Measurements from ENCODE around the gene CEP192.
"Not testable (repeated sequence)": the region's sequence is repeated elsewhere in the genome, so short reads cannot be mapped to it uniquely, and the experiment has no call there.

Gene CEP192

GRCh38 chr18:13032173-13032572 lies 41.0 kb downstream of the CEP192 start:
- DNase-seq = no peak

DNA sequence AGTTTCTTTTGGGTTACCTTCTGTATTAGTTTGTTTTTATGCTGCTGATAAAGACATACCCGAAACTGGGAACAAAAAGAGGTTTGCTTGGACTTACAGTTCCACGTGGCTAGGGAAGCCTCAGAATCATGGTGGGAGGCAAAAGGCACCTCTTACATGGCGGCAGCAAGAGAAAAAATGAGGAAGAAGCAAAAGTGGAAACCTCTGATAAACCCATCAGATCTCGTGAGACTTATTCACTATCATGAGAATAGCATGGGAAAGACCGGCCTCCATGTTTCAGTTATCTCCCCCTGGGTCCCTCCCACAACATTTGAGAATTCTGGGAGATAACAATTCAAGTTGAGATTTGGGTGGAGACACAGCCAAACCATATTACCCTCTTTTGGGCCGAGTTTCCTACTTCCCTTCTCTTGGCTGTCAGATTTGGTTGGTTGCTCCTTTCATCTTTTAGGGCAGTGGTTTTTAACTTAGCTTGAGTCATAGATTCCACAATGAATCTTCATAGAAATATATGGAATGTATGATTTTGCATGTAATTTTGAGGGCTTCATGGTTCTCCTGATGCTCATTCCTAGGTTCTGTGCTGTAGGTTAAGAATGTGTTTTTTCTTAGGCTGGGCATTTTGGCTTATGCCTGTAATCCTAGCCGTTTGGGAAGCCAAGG lies 44.2 kb downstream of the CEP192 start:
- no peak for DNase-seq

- DNase-seq = no peak
Measured at GRCh38 chr18:13036622-13037320, 45.6 kb downstream of the CEP192 start.

DNA sequence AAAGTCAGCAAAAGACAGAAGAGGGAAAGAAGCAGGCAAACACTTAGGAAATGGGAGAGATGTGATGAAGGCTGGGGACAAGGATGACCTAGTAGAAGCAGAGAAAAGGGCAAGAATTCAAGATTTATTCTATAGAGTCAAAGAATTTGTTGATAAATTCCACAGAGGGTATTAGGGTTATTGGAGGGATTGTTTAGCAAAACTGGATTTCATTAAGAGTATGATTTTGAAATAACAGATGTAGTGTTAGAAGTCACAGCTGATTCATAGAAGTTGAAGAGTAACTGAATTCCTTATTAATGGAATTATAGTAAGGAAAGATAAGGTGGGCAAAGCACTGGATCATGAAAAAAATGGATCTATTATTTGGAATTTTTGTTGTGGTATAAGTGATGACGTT lies 48.6 kb downstream of the CEP192 start:
- no peak for DNase-seq

- no peak for DNase-seq
Measured at GRCh38 chr18:13043066-13043465, 51.9 kb downstream of the CEP192 start.

- no peak for DNase-seq
Measured at GRCh38 chr18:13048061-13048595, 57.0 kb downstream of the CEP192 start.

GRCh38 chr18:13051159-13051558 lies 60.0 kb downstream of the CEP192 start:
- no peak for DNase-seq

DNA sequence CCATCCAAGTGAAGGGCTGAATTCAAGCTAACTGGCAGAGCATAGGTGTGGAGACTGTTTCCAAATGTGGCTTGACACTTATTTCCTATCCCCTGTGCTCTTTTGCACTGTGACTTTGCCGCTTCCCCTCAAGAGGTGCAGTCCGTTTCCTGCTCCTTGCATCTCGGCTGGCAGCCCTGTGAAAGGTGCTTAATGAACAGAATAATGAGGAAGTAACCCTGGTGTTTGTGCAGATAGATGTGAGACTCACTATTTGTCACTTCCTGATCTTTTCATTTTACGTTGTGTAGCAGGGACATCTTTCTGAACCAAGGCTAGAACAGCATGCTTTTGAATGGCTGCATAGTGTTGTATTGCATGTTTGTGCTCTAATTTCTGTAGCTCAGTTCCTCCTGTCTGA lies 60.8 kb downstream of the CEP192 start:
- no peak for DNase-seq

DNA sequence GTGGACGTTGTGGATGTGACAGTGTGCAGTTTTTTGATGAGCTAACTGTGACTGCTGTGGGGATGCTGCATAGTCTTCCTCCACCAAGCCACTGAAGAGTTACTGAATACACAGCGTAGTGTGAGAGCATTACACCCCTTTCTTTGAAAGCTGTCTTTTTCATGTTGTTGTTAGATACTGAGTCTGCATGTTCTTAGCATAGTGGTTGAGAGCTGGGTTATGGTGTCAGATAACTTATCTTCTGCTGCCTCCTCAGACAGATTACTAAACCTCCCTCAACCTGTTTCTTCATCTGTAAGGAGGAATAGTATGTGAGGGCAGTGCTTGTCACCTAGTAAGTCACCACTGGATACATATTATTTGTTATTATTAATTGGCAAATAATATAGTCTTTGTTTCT lies 63.2 kb downstream of the CEP192 start:
- no peak for DNase-seq

GRCh38 chr18:13061630-13062189 lies 70.5 kb downstream of the CEP192 start:
- no peak for DNase-seq

DNA sequence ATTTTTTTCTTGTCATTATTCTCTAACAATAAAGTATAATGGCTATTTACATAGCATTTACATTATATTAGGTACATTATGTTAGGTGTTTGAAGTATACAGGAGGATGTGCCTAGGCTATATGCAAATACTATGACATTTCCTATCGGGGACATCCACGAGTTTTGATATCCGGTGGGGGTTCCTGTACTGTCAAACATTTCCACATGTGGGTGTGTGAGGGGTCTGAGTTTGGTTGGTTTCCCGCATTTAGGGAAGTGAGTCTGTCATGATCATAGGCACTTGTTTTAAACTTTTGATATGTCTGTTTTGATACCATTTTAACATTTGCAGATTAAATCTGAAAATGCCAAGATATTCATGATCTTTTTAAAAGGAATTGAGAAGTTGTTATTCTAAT lies 76.0 kb downstream of the CEP192 start:
- DNase-seq = no peak

DNA sequence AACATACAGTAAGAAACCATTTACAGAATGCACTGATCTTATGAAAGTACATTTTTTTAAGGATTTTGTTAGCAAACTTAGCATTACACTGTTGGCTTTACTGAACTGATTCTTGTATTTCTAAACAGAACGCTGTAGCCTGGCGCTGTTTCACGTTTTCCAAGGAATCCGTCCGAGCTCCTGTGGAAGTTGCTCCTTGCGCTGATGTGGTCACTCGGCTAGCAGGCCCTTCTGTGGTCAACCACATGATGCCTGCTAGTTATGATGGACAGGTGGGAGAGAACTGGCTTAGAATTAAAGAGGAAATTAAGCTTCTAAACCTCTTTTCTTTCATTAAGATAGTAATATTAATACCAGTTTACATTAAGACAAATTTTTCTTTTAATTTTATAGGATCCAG lies 76.8 kb downstream of the CEP192 start:
- no peak for DNase-seq

DNA sequence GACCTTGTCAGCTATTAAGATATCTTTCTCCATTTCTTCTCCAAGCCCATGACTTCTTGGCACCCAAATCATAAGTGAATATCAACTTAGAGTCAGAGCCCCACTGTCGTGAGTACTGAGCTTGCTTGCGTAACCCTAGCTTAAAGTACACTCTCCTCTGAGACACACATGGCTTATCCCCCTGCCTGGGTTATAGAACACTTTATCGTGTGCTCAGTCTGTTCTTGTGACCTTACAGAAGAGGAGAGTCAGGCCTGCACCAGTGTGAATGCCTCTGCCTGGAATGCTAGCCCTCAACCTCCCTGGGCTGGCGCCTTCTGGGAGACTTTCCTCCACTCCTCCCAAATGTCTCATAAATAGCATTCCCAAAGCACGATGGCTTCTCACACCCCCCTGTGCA lies 79.3 kb downstream of the CEP192 start:
- no peak for DNase-seq

DNA sequence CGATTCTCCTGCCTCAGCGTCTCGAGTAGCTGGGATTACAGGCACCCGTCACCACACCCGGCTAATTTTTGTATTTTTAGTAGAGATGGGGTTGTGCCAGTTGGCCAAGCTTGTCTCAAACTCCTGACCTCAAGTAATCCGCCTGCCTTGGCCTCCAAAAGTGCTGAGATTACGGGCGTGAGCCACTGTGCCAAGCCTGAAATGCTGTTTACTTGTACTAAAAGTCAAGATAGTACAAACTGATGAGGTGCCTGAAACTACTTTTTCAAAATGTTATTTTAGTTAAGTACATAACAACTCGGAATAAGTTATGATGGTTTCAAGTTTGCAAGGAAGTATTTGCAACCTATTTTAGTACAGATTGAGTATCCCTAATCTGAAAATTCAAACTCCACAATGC lies 85.7 kb downstream of the CEP192 start:
- DNase-seq = no peak

- no peak for DNase-seq
Measured at GRCh38 chr18:13077473-13077872, 86.3 kb downstream of the CEP192 start.

DNA sequence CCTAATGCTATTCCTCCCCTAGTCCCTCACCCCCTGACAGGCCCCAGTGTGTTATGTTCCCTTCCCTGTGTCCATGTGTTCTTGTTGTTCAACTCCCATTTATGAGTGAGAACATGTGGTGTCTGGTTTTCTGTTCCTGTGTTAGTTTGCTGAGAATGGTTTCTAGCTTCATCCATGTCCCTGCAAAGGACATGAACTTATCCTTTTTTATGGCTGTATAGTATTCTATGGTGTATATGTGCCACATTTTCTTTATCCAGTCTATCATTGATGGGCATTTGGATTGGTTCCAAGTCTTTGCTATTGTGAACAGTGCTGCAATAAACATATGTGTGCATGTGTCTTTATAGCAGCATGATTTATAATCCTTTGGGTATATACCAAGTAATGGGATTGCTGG lies 86.9 kb downstream of the CEP192 start:
- not testable (repeated sequence) for DNase-seq

DNA sequence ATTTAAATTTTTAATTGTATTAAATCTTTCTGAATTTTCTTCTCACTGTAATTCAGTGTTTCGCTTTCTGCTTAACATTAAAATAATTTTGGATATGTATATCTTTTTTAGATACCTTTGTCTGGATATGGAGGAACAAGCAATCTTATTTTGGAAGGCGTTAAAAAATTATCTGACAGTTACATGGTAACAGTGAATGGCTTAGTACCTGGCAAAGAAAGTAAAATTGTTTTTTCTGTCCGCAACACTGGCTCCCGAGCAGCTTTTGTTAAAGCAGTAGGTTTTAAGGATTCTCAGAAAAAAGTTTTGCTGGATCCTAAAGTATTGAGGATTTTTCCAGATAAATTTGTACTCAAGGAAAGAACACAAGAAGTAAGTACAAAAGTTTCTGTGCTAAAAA lies 95.7 kb downstream of the CEP192 start:
- no peak for DNase-seq

- DNase-seq = no peak
Measured at GRCh38 chr18:13095466-13095865, 104.3 kb downstream of the CEP192 start.

DNA sequence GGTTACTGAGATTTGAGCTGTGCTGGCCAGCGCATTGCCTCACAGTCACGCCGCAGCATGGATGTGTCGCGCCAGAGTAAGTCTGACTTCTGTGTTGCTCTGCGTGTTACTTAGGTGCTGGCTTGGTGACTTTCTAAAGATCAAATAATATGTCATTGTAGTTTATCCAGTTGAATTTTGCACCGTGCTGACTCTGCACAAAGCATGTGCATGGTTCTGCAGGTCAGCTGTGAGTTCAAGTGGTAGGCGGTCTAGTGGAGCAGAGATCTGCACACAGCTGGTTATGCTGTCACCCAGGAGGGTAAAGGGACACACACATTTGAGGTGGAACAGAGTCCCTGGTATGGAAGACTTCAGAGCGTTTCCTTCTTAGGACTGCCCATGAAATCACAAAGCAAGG lies 105.1 kb downstream of the CEP192 start:
- DNase-seq = no peak

DNA sequence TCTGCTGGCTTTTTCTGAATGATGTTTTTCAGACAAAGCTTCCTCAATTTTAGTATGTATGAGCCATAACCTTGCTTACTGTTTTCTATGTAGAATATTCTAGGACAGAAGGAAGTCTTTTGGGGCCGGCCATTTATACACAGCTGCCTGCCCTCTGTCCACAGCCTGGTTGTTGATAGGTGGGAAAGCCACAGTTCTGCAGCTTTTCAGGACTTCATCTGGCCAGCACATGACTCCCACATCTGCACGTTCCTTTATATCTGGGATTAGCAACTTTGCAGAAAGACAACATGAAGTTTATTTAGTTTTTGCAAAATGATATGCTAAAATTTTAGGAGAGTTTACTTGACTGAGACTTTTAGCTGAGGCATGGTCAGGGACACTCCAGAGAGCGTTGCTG lies 105.6 kb downstream of the CEP192 start:
- DNase-seq = no peak

GRCh38 chr18:13098104-13098503 lies 106.9 kb downstream of the CEP192 start:
- not testable (repeated sequence) for DNase-seq

GRCh38 chr18:13099113-13099512 lies 108.0 kb downstream of the CEP192 start:
- DNase-seq = no peak

GRCh38 chr18:13100942-13101658 lies 109.9 kb downstream of the CEP192 start:
- DNase-seq = no peak
